ENCODE results near the gene CHST2.
A peak's percentile ranks its signal among the peaks of the same experiment; 100 is the strongest.

The CHST2 gene

GRCh38 chr3:143128227-143128955 is 8.8 kb downstream of the CHST2 start:
- DNase-seq (ENCODE audit: insufficient read length, low spot score) (no peak), FAIRE-seq (no peak)

GRCh38 chr3:143132246-143132980 is 12.8 kb downstream of the CHST2 start:
- DNase-seq (ENCODE audit: insufficient read length, low spot score) (no peak), FAIRE-seq (no peak)

- DNase-seq (ENCODE audit: insufficient read length, low spot score): no peak
- no peak for FAIRE-seq
These were observed 14.9 kb downstream of the CHST2 start for GRCh38 chr3:143134471-143134870.

- FAIRE-seq: no peak
- DNase-seq (ENCODE audit: insufficient read length, low spot score): no peak
These were observed 15.6 kb downstream of the CHST2 start for GRCh38 chr3:143135150-143135549.

GRCh38 chr3:143137435-143138036 is 18.0 kb downstream of the CHST2 start:
- no peak for DNase-seq (ENCODE audit: insufficient read length, low spot score)
- FAIRE-seq: no peak

GRCh38 chr3:143138953-143139352 is 19.4 kb downstream of the CHST2 start:
- no peak for DNase-seq (ENCODE audit: insufficient read length, low spot score)
- FAIRE-seq: no peak

GRCh38 chr3:143139762-143140161 is 20.2 kb downstream of the CHST2 start:
- FAIRE-seq (no peak), DNase-seq (ENCODE audit: insufficient read length, low spot score) (no peak)

GRCh38 chr3:143140550-143140949 is 21.0 kb downstream of the CHST2 start:
- no peak for FAIRE-seq
- no peak for DNase-seq (ENCODE audit: insufficient read length, low spot score)

GRCh38 chr3:143142354-143142753 is 22.8 kb downstream of the CHST2 start:
- no peak for FAIRE-seq
- no peak for DNase-seq (ENCODE audit: insufficient read length, low spot score)

- no peak for FAIRE-seq
- DNase-seq (ENCODE audit: insufficient read length, low spot score): no peak
These were observed 26.3 kb downstream of the CHST2 start for GRCh38 chr3:143145906-143146305.

GRCh38 chr3:143146486-143147274 is 27.1 kb downstream of the CHST2 start:
- DNase-seq (ENCODE audit: insufficient read length, low spot score) (no peak), FAIRE-seq (no peak)

- FAIRE-seq (no peak), DNase-seq (ENCODE audit: insufficient read length, low spot score) (no peak)
These were observed 28.1 kb downstream of the CHST2 start for GRCh38 chr3:143147707-143148106.

GRCh38 chr3:143150071-143150470 is 30.5 kb downstream of the CHST2 start:
- no peak for DNase-seq (ENCODE audit: insufficient read length, low spot score)
- FAIRE-seq: no peak

- FAIRE-seq: no peak
These were observed 31.6 kb downstream of the CHST2 start for GRCh38 chr3:143151004-143151731.

GRCh38 chr3:143152043-143152442 is 32.5 kb downstream of the CHST2 start:
- no peak for FAIRE-seq
- DNase-seq (ENCODE audit: insufficient read length, low spot score): no peak

More at GRCh38 chr3:143151004-143151731, 31.6 kb downstream of the CHST2 start:
- no peak for DNase-seq (ENCODE audit: insufficient read length, low spot score)

GRCh38 chr3:143155756-143156155 is 36.2 kb downstream of the CHST2 start:
- no peak for DNase-seq (ENCODE audit: insufficient read length, low spot score)
- FAIRE-seq: no peak

- peak; percentile 91 for FAIRE-seq
- DNase-seq (ENCODE audit: insufficient read length, low spot score): peak; percentile 13
These were observed 38.7 kb downstream of the CHST2 start for GRCh38 chr3:143158014-143158988.

- no peak for FAIRE-seq
- DNase-seq (ENCODE audit: insufficient read length, low spot score): no peak
These were observed 40.9 kb downstream of the CHST2 start for GRCh38 chr3:143160437-143160836.

- DNase-seq (ENCODE audit: insufficient read length, low spot score) (no peak), FAIRE-seq (peak; percentile 75)
These were observed 44.1 kb downstream of the CHST2 start for GRCh38 chr3:143163562-143164100.

Measured in GM19239 (cell line).